Epithelial cell of proximal tubule (primary cell): ENCODE measurements around the gene ARID4B. TPM values are rescaled to one million over a fixed set of nuclear protein-coding genes. Genes with fewer than 3 reads are reported as not detected.
"Not testable (repeated sequence)": the region's sequence is repeated elsewhere in the genome, so short reads cannot be mapped to it uniquely, and the experiment has no call there.

Source experiments
- DNase-seq: peaks from one replicate; pipeline ENCODE4 v3.0.0-alpha.2; 2011; ENCODE audit warnings: low read depth
- H3K4me3 ChIP-seq: 2 replicates; pipeline ENCODE4 v1.5.1; 2011; ENCODE audit warnings: low read depth, mild to moderate bottlenecking, low read length
- total RNA-seq: library from RNA; depleted of rRNA; stranded (reverse); fragments of >200 nt; gene quantifications from 2 replicates; pipeline ENCODE4 v1.2.3, GENCODE V29; 2015
- TF ChIP-seq, protein P1 (sequence below): conservative IDR thresholded peaks from 2 replicates; pipeline ENCODE4 v1.5.1; 2012; ENCODE audit warnings: low read depth, mild to moderate bottlenecking, low read length

The ARID4B gene
- total RNA-seq, 1 donor from 2014 or later: 13.8 TPM

DNA sequence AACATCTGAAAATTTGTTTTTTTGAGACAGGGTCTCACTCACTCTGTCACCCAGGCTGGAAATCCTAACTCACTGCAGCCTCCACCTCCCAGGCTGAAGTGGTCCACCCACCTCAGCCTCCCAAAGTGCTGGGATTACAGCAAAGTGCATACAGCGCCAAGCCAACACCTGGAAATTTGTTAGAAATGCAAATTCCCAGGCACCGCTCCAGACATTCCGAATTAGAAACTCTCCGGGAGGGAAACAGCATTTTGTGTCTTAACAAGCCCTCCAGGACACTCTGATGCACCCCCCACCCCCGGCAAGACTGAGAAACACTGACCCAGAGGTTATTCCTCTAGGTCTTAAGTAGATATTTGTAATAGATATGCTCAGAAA, 49.1 kb downstream of the ARID4B start:
- DNase-seq: no peak
- no peak overlapping the region for H3K4me3 ChIP-seq
- TF ChIP-seq, protein P1, sequence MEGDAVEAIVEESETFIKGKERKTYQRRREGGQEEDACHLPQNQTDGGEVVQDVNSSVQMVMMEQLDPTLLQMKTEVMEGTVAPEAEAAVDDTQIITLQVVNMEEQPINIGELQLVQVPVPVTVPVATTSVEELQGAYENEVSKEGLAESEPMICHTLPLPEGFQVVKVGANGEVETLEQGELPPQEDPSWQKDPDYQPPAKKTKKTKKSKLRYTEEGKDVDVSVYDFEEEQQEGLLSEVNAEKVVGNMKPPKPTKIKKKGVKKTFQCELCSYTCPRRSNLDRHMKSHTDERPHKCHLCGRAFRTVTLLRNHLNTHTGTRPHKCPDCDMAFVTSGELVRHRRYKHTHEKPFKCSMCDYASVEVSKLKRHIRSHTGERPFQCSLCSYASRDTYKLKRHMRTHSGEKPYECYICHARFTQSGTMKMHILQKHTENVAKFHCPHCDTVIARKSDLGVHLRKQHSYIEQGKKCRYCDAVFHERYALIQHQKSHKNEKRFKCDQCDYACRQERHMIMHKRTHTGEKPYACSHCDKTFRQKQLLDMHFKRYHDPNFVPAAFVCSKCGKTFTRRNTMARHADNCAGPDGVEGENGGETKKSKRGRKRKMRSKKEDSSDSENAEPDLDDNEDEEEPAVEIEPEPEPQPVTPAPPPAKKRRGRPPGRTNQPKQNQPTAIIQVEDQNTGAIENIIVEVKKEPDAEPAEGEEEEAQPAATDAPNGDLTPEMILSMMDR: no peak

DNA sequence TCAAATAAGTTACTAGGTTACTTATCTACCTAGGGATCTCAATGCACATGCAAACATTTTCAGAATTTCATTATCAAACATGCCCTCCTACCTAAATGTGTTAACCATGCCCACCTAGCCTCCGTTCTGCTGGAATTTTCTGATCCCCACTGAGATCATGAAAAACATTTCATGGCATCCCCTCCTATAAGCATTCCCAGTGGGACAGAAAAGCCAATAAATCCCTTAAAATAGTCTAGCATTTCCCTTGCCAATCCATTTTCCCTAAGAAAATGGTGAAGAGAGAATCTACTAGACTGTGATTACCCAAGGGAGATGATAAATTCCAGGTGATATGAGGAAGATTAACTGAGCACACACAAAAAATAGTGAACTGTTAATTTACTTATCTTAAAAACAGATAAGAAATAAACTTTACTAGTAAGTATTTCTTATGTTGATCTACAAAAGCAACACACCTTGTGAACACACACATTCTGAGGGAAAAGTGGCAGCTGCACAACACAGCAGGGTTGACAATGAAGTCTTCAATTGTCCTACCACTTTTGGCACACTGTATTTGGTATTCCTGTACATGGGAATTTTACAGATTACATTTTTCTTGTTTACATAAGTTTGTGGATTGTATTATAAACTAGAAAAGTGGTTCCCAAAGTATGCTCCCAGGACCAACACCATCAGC, 49.6 kb downstream of the ARID4B start:
- no peak for DNase-seq
- TF ChIP-seq, protein P1: no peak
- H3K4me3 ChIP-seq: no peak overlapping the region

DNA sequence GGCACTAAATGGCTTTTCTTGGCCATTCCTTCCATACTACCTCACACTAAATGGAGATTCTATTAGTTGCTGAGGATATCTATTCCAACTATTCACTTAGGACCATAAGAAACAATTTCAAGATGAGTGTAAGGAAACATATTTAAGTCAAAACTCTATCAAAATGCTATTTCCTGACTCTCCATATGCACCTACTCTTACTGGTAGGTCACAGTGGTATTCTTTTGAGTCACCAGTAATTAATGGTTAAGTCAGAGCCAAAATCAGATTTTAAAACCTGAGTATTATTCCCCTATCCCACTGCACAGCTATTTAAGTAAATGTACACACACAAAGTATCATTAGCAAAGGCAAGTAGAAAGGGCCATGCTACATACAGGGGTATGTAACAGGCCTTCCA, 50.3 kb downstream of the ARID4B start:
- DNase-seq: no peak

DNA sequence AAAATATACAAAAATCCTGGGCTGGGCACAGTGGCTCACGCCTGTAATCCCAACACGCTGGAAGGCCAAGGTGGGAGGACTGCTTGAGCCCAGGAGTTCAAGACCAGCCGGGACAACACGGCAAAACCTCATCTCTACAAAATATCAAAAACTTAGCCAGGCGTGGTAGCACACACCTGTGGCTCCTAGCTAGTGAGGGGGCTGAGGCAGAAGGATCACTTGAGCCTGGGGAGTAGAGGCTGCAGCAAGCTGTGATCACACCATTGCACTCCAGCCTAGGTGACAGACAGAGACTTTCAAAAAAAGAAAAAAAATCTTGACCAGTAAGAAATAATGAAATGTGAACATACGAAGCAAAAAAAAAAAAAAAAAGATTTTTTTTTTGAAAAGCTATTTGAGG, 52.1 kb downstream of the ARID4B start:
- TF ChIP-seq, protein P1: no peak
- no peak overlapping the region for H3K4me3 ChIP-seq
- no peak for DNase-seq

More for the DNA sequence above, 50.3 kb downstream of the ARID4B start:
- H3K4me3 ChIP-seq: no peak overlapping the region
- TF ChIP-seq, protein P1: no peak

DNA sequence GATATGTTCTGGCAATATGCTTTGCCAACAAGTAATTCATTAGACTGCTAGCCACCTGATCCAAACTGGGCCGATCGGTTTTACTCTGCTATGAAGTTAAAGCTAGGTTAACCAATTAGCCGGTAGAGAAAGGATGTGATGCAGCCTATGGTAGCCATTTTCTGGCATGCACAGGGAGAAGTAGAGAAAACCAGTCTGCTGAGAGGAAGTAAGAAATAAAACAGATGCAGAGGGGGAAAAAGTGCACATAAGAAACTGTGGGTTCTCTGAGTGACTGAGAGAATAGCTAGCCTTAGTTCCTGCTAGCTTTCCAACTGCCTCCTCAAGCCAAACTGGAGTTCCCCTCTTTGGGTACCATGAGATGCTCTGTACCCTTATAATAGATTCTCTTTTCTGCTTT, 52.8 kb downstream of the ARID4B start:
- TF ChIP-seq, protein P1: no peak
- no peak overlapping the region for H3K4me3 ChIP-seq
- DNase-seq: no peak

DNA sequence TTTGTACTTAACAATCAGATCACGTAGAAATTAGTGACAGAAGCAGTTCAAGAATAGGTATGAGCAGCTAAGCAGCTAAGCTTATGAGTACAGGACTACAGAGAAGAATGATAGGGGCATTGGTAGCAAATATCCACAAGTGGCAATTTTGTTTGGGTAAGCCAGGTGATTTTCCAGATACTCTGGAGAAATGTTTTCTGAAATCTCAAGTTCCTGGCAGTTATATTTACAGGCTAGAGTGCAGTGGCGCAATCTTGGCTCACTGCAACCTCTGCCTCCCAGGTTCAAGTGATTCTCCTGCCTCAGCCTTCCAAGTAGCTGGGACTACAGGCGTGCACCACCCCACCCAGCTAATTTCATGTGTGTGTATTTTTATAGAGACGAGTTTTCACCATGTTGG, 55.1 kb downstream of the ARID4B start:
- no peak for DNase-seq
- H3K4me3 ChIP-seq: no peak overlapping the region
- TF ChIP-seq, protein P1: no peak

DNA sequence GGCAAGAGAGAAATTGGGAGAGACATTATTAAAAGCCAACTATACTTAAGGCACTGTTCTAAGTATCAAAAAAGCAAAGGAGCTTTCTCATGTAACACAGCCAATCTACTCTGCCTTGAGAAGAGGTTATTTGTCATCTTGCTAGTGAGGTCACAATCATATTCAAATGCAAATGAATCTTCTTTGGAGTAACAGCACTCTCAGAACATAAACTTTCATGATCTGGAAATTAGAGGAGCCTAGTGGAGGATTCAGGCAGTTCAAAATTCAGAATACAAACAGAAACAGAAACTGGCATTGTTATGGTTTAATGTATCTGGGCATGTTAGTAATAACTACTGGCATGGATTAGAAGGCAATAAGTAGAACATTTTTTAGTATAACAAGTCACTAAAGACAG, 57.4 kb downstream of the ARID4B start:
- TF ChIP-seq, protein P1: no peak
- H3K4me3 ChIP-seq: no peak overlapping the region
- DNase-seq: no peak

DNA sequence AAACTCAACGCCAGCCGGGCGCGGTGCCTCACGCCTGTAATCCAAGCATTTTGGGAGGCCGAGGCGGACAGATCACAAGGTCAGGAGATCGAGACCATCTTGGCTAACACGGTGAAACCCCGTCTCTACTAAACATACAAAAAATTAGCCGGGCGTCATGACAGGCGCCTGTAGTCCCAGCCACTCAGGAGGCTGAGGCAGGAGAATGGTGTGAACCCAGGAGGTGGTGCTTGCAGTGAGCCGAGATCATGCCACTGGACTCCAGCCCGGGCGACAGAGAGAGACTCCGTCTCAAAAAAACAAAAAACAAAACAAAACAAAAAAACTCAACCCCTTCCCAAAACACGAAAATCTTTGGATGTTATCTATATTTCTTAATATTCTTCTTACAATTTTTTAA, 58.0 kb downstream of the ARID4B start:
- DNase-seq, H3K4me3 ChIP-seq: not testable (repeated sequence)
